GM10266 (cell line): ENCODE measurements around the gene SNX25.

ENCODE experiments used
- DNase-seq: peaks from one replicate; pipeline ENCODE4 v3.0.0; 2012; ENCODE audit errors: extremely low spot score
- CTCF ChIP-seq: IDR thresholded peaks from 2 replicates; pipeline ENCODE4 v1.5.1; 2012; ENCODE audit warnings: mild to moderate bottlenecking, low read depth; ENCODE audit not compliant: control insufficient read depth, insufficient read depth; ENCODE audit errors: missing control alignments

Gene SNX25

DNA sequence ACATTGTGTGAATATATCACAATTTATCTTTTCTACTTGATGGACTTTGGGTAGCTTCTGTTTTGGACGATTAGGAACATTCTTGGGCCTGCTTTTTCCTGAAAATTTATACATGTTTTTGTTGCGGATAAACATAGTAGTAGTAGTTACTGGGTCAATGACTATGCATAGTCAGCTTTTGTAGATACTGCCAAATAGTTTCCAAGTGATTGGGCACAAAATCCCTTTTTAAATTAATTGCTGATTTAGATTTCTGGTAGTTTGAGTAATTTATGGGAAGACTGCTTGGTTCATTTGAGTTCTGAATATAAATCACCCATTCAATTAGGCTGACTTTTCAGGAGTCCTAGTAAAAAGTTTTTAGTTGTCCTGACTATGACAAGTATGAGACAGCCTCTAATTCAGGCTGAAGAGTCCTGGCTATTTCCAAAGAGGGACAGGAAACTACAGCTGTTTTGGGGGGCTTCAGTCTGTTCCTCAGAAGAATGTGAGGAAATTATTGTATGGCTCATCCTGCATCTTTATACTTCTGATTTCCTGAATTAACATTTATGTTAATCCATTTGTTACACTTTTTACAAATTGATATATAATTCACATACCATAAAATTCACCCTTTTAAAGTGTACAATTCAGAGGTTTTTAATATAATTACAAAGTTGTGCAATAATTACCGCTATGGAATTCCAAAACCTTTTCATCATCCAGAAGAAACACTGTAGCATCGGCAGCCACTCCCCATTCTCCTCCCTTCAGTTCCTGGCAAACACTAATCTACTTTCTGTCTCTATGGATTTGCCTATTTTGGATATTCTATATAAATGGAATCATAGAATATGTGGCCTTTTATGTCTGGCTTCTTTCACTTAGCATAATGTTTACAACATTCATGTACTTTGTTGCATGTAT lies 172.1 kb downstream of the SNX25 start:
- DNase-seq = no peak

GRCh38 chr4:185382754-185383153 lies 173.4 kb downstream of the SNX25 start:
- no peak for TF ChIP-seq CTCF
- no peak for DNase-seq

More for the DNA sequence above, 172.1 kb downstream of the SNX25 start:
- no peak for TF ChIP-seq CTCF

- DNase-seq = no peak
- no peak for TF ChIP-seq CTCF
These were observed 174.1 kb downstream of the SNX25 start for GRCh38 chr4:185383451-185383850.

DNA sequence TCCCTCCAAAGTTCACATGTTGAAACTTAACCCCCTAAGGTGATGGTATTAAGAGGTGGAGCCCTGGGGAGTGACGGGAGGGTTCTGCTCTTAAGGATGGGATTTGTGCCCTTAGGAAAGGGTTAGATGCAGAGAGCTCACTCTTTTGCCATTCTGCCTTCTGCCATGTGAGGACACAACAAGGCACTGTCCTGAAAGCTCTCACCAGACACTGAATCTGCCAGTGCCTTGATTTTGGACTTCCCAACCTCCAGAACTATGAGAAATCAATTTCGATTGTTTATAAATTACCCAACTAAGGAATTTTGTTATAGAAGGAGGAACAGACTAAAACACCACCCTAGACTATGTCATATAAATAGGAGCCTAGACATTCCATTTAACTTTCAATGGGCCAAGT lies 174.7 kb downstream of the SNX25 start:
- no peak for DNase-seq
- TF ChIP-seq CTCF = no peak

GRCh38 chr4:185384930-185385331 lies 175.5 kb downstream of the SNX25 start:
- DNase-seq = no peak
- no peak for TF ChIP-seq CTCF

DNA sequence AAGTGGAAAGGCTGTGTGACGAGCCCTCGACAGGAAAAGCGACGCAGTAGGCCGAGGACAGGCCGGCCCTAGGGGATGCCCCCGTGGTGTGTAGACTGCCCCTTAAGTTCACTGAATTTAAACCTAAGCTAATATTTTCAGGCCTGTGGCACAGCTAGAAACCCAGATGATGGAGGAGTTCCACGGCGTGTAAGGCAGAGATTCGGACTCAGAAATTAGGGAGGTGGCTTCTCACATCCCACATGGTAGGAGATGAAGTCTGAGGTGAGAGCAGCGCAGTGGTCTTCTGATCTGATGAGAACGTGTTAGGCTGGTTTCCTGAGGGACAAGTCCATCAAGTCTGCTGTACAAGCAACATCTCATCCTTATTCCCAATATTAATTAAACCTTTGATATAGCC lies 178.6 kb downstream of the SNX25 start:
- TF ChIP-seq CTCF = no peak
- DNase-seq = no peak

DNA sequence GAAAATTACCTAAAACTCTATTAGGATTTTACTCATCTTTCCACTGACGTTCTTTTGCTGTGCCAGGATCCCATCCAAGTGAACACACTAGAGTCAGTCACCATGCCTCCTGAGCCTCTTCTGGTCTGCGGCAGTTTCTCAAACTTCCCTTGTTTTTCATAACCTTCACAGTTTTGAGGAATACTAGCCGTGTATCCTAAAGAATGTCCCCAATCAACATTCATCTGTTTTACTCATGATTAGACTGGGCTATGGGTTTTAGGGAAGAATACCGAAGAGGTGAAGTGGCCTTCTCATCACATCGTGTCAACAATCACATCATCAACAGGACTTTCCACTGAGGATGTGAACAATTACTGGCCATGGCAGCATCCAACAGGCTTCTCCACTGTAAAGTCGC lies 181.5 kb downstream of the SNX25 start:
- no peak for TF ChIP-seq CTCF
- DNase-seq = no peak
